NCI-H1930 (cell line): Measurements from ENCODE around the gene AHSG.
"Not testable (repeated sequence)": the region's sequence is repeated elsewhere in the genome, so short reads cannot be mapped to it uniquely, and the experiment has no call there.

ENCODE experiments used
- DNase-seq, 2 experiments: peaks; one replicate each; lab custom pipeline; 2025; lab: John Stamatoyannopoulos, UW

The AHSG gene, protein sequence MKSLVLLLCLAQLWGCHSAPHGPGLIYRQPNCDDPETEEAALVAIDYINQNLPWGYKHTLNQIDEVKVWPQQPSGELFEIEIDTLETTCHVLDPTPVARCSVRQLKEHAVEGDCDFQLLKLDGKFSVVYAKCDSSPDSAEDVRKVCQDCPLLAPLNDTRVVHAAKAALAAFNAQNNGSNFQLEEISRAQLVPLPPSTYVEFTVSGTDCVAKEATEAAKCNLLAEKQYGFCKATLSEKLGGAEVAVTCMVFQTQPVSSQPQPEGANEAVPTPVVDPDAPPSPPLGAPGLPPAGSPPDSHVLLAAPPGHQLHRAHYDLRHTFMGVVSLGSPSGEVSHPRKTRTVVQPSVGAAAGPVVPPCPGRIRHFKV

GRCh38 chr3:186612721-186613636 is at the start of gene AHSG:
AHSG (plus strand) TSS chr3:186613060; CDS start chr3:186613142, 82 bp downstream.
- DNase-seq = no peak

- no peak for DNase-seq
These were observed 48.3 kb upstream of the AHSG start for GRCh38 chr3:186564586-186564985.

- no peak for DNase-seq
These were observed 46.1 kb upstream of the AHSG start for GRCh38 chr3:186566772-186567071.

DNA sequence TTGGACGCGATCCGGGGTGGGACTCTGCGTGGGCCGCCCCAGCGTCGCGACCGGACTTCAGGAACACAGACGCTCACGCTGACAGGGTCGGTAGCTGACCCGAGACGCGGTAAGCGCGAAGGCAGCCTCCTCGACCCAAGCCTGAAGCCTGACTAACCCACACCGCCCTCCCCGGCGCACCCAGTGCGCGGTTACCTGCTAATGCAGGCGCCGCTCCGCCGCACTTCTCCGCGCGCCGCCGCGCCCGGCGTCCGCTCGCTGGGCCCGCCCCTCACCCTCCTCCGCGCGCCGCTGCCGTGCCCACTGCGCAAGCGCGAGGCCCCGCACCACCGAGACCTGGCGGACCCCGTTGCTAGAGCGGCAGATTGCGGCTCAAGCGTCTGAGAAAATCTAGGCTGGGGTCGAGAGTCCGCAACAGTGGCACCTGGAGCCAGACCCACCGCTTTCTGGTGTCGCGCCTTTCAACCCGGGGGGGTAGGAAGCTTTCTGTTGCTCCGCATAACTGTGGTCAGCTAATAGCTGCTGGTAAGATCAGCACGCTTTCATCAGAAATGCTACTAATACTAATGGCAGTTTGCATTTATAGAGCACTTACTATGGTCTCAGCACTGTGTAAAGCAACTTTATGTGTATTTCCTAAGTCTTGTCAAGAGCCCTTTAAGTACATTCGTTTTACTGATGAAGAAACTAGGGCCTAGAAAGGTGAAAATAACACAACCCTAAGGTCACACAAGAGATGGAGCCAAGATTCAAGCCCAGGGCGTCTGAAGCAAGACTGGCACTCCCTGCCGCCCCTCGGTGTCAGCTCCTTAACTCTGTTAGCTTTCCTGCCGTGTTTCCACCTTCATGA is 45.6 kb upstream of the AHSG start, which contains the start of gene TBCCD1:
TBCCD1 (minus strand) TSS at position 268 of the 850 bp plus-strand sequence. CDS start 3,010 bp downstream, outside the sequence.
- peak; percentile 66 to 85 for DNase-seq

DNA sequence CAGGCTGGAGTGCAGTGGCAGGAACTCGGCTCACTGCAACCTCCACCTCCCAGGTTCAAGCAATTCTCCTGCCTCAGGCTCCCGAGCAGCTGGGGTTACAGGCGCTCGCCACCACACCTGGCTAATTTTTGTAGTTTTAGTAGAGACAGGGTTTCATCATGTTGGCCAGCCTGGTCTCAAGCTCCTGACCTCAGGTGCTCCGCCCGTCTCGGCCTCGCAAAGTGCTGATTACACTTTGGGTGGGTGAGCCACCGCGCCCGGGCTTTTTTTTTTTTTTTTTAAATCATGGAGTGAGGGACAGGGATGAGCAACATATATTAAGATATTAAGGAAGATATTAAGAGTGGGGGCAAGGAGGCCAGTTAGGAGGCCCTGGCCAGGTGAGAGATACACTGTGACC is 43.5 kb upstream of the AHSG start:
- DNase-seq = not testable (repeated sequence)

GRCh38 chr3:186569779-186570095 is 43.1 kb upstream of the AHSG start:
- DNase-seq = no peak

DNA sequence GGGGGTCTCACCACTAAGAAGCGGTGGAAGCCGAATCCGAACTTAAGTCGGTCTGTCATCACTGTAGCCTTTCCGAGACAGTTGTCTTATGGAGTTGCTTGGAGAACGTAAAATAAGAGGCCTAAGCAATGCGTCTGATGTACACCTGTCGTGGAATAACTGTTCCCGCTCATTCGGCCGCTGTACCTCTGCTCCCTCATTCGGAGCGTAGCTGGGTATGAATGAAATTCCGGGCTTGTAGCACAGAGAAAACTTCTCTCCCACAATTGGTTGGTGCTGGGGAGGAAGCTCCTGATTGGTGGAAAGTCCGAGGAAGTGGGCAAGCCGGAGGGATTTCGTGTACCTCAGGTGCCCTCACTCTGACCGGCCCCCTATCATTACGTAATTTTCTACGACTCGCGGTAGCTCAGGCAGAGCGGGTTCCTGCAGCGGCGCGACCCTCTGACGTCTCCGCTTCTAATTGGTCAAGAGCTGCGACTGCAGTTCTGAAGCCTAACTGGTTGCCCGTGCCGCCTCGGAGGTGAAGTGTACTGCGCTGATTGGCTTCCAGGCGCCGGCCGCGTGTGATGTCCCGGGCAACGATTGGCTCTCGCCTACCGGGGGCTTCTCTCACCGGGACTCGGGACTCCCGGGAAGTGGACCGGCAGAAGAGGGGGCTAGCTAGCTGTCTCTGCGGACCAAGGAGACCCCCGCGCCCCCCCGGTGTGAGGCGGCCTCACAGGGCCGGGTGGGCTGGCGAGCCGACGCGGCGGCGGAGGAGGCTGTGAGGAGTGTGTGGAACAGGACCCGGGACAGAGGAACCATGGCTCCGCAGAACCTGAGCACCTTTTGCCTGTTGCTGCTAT is 42.5 kb upstream of the AHSG start, which contains the start of gene DNAJB11:
DNAJB11 (plus strand) TSS at position 625 of the 845 bp plus-strand sequence; CDS start at position 803, 178 bp downstream.
- peak; percentile 98 to 99 for DNase-seq

GRCh38 chr3:186570941-186571643 is 41.8 kb upstream of the AHSG start:
- DNase-seq = no peak

GRCh38 chr3:186571644-186572013 is 41.2 kb upstream of the AHSG start:
- no peak for DNase-seq

DNA sequence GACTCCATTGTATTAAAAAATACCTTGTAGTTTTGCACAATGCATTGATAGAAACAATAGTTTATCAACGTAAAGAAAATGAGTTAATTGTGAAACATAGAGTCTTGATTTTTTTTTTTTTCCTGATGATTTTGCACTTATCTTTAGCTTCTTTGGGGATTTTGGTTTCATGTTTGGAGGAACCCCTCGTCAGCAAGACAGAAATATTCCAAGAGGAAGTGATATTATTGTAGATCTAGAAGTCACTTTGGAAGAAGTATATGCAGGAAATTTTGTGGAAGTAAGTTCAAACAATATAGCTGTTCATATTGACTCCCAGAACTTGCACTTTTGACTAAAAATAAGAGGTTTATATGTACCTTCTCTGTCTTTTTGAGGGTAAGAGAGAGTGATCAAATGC is 35.3 kb upstream of the AHSG start:
- no peak for DNase-seq

DNA sequence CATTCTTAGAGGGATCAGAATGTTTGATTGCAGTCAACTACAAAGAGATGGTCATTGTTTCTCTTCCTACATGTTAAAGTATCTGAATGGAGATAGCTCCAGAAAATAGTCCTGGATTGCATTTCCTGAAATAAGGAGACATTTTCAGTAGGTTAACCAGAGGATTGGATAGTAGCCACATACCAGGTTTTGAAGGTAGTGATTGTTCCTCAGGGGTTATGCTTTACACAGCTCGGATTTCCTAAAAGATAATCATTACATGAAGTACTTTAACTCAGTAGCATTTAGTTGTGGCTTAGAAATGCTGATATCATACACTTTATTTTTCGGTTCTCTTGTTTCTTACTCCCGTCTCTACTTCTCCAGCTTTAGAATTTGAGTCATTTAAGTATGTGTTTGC is 32.1 kb upstream of the AHSG start:
- DNase-seq = no peak

DNA sequence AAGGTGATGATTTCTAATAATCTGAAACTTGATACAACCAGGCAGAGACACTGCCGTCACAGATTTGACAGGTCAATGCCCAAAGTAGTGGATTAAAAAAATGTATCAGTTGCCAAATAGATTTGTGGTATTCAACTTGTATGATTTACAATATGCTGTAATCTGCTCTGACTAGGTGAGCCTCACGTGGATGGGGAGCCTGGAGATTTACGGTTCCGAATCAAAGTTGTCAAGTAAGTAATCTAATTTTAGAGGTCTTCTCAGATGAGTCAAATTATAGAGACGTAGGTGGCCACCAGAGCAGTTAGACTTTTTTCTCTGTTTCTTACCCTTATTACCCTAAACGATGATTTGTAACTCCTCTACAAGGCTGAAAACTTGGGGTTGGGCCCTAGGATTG is 30.3 kb upstream of the AHSG start:
- no peak for DNase-seq

- no peak for DNase-seq
These were observed 29.0 kb upstream of the AHSG start for GRCh38 chr3:186583831-186584230.

GRCh38 chr3:186586245-186586644 is 26.6 kb upstream of the AHSG start:
- DNase-seq = not testable (repeated sequence)

DNA sequence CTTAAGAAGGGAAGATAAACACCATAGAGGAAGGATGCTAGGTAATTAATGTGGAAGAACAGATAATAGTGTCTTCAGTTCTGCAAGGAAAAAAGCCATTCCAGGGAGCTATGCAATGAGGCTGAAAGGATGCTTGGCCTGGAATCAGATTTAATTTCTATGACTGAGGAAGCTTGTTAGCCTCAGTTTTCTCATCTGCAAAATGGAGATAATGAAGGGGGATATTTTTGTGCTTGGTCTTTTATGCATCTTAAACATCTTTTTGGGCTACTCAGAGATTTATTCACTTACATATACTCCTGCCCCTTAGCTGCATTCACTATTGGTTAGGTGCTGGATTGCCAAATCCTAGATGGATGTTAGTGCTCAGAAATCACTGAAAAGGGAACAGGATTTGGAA is 25.7 kb upstream of the AHSG start:
- no peak for DNase-seq

DNA sequence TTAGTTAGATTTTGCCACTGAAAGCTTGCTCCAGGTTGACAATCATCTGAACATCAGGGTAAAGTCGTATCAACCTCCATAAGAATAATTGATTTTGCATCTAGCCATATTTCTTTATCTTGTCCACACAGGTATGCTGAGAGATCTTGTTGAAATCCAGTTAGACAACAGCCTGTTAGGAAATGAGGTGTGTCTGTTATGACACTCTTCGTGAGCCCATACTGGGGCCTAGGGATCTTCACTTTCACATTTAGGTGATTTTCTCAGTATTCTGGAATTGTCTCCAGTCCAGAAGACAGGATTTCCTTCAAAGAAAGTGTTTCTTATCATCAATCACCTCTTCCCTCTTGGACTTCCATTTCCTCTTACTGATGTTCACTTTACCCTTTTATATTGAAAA is 24.2 kb upstream of the AHSG start:
- DNase-seq = no peak

GRCh38 chr3:186589121-186589520 is 23.7 kb upstream of the AHSG start:
- DNase-seq = no peak

DNA sequence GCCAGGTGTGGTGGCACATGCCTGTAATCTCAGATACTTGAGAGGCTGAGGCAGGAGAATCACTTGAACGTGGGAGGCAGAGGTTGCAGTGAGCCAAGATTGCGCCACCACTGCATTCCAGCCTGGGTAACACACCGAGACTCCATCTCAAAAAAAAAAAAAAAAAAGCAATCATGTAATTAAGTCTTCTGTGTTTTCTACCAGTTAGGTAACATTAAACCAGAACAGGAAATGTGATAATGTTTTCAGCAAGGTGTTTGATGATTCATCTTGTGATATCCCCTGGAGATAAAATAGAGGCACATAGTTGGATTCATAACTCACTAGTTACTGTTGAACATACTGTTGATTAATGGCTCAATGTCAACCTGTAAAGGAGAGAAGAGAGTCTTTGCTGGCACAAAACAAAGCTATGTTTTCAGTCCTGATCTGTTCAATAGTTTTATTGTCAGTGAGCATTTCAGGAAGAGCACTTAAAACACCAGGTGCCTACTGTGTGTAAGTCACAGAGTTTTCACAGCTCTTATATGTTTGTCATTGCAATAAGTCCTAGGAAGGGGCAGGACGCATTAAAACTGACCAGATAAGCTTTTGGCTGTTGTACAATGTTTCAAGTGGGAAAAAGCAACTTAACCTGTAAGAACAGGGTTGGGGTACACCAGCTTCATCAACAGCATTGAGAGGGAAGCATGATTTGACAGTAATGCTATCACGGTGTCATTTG is 22.8 kb upstream of the AHSG start:
- DNase-seq = no peak

GRCh38 chr3:186590580-186591295 is 22.1 kb upstream of the AHSG start:
- DNase-seq = no peak
